Skin epidermis (tissue), 12 donors: ENCODE measurements around the gene DDX28.
"Not testable (repeated sequence)": the region's sequence is repeated elsewhere in the genome, so short reads cannot be mapped to it uniquely, and the experiment has no call there.

Experiments
- H3K27ac ChIP-seq, 21 experiments: fragments of 200-600 bp; sonication (generic) in 11 of 21; one replicate each; pipeline ENCODE4 v1.5.0; 2020; ENCODE audit warnings: mild to moderate bottlenecking in 3 of 21, inconsistent platforms in 2 of 21, moderate library complexity in 2 of 21
- H3K4me3 ChIP-seq, 7 experiments: fragments of 200-600 bp; sonication (generic) in 2 of 7; one replicate each; pipeline ENCODE4 v1.5.0; 2020; ENCODE audit warnings: inconsistent platforms in 2 of 7, mild to moderate bottlenecking in 2 of 7, moderate library complexity in 1 of 7

The DDX28 gene

GRCh38 chr16:67975321-67976105 is 47.5 kb downstream of the DDX28 start:
- H3K4me3 ChIP-seq: no peak overlapping the region
- H3K27ac ChIP-seq: no peak overlapping the region

- H3K4me3 ChIP-seq: not testable (repeated sequence)
These were observed 50.7 kb downstream of the DDX28 start for GRCh38 chr16:67972285-67972684.

GRCh38 chr16:67971111-67971510 is 51.9 kb downstream of the DDX28 start:
- no peak overlapping the region for H3K27ac ChIP-seq
- no peak overlapping the region for H3K4me3 ChIP-seq

More at GRCh38 chr16:67972285-67972684, 50.7 kb downstream of the DDX28 start:
- H3K27ac ChIP-seq: not testable (repeated sequence)
